BE2C (cell line): ENCODE data around the gene CLCN1.

ENCODE experiments used
- DNase-seq: peaks from one replicate; pipeline ENCODE4 v3.0.0-alpha.2; 2020
- H3K27me3 ChIP-seq: fragments of 250-450 bp; sonication (Bioruptor Pico); 2 replicates; pipeline ENCODE4 v1.5.1; 2020; ENCODE audit warnings: mild to moderate bottlenecking
- H3K36me3 ChIP-seq: fragments of 250-450 bp; sonication (Bioruptor Pico); 2 replicates; pipeline ENCODE4 v1.5.1; 2020; ENCODE audit warnings: mild to moderate bottlenecking
- H3K4me1 ChIP-seq: fragments of 250-450 bp; sonication (Bioruptor Pico); 2 replicates; pipeline ENCODE4 v1.5.1; 2020
- H3K4me3 ChIP-seq: 2 replicates; pipeline ENCODE4 v1.5.1; 2011; ENCODE audit warnings: low read depth, low read length
- H3K9me3 ChIP-seq: fragments of 250-450 bp; sonication (Bioruptor Pico); 2 replicates; pipeline ENCODE4 v1.5.1; 2020
- CTCF ChIP-seq: IDR thresholded peaks from 2 replicates; pipeline ENCODE4 v1.5.1; 2012; ENCODE audit warnings: mild to moderate bottlenecking, low read depth, low read length

The CLCN1 gene

GRCh38 chr7:143314127-143314526 lies 1.8 kb upstream of the CLCN1 start:
- no peak for DNase-seq
- no peaks in the 10 kb centered on the region for H3K9me3 ChIP-seq
- H3K4me3 ChIP-seq: no peak overlapping the region
- H3K27me3 ChIP-seq: no peaks in the 10 kb centered on the region
- no peak for TF ChIP-seq CTCF
- peaks cover 5% of the 10 kb centered on the region; the same call in 1 of the 2 replicates for H3K36me3 ChIP-seq
- no peaks in the 10 kb centered on the region for H3K4me1 ChIP-seq

- Histone ChIP-seq H3K4me3 (no peak overlapping the region), H3K9me3 (no peaks in the 10 kb centered on the region), H3K27me3 (no peaks in the 10 kb centered on the region), H3K4me1 (no peaks in the 10 kb centered on the region), H3K36me3 (no peaks in the 10 kb centered on the region)
- no peak for TF ChIP-seq CTCF
- DNase-seq: no peak
These were observed 581 bp downstream of the CLCN1 start for GRCh38 chr7:143316492-143316891.

- no peak for TF ChIP-seq CTCF
- no peak overlapping the region for H3K4me3 ChIP-seq
- no peaks in the 10 kb centered on the region for H3K9me3 ChIP-seq
- H3K36me3 ChIP-seq: no peaks in the 10 kb centered on the region
- no peaks in the 10 kb centered on the region; the same call in 1 of the 2 replicates for H3K4me1 ChIP-seq
- H3K27me3 ChIP-seq: no peaks in the 10 kb centered on the region
- DNase-seq: no peak
These were observed 2.8 kb downstream of the CLCN1 start for GRCh38 chr7:143318661-143319060.

- Histone ChIP-seq H3K36me3 (no peaks in the 10 kb centered on the region), H3K4me3 (no peak overlapping the region), H3K9me3 (no peaks in the 10 kb centered on the region), H3K27me3 (no peaks in the 10 kb centered on the region), H3K4me1 (no peaks in the 10 kb centered on the region; the same call in 1 of the 2 replicates)
- peak; percentile 25 for DNase-seq
- no peak for TF ChIP-seq CTCF
These were observed 4.7 kb downstream of the CLCN1 start for GRCh38 chr7:143320620-143321019.

- Histone ChIP-seq H3K4me1 (no peaks in the 10 kb centered on the region; the same call in 1 of the 2 replicates), H3K4me3 (no peak overlapping the region), H3K27me3 (no peaks in the 10 kb centered on the region), H3K36me3 (no peaks in the 10 kb centered on the region), H3K9me3 (no peaks in the 10 kb centered on the region)
- no peak for DNase-seq
- TF ChIP-seq CTCF: no peak
These were observed 5.3 kb downstream of the CLCN1 start for GRCh38 chr7:143321242-143321641.

- H3K9me3 ChIP-seq: no peaks in the 10 kb centered on the region
- no peak for TF ChIP-seq CTCF
- H3K4me3 ChIP-seq: no peak overlapping the region
- H3K4me1 ChIP-seq: no peaks in the 10 kb centered on the region; the same call in 1 of the 2 replicates
- no peak for DNase-seq
- H3K27me3 ChIP-seq: no peaks in the 10 kb centered on the region
- no peaks in the 10 kb centered on the region for H3K36me3 ChIP-seq
These were observed 5.8 kb downstream of the CLCN1 start for GRCh38 chr7:143321734-143322133.
